Naive thymus-derived CD4-positive, alpha-beta T cell (primary cell): ENCODE measurements around the gene RXFP2. TPM values are rescaled to one million over a fixed set of nuclear protein-coding genes. Genes with fewer than 3 reads are reported as not detected.

Experiments used
- ATAC-seq: fragments of 150-1000 bp; cut with Tn5 transposase; 2 replicates; pipeline ENCODE4 v1.10.0; 2021; ENCODE audit warnings: mild to moderate bottlenecking, moderate library complexity
- CTCF ChIA-PET: fragments of 350-600 bp; sonication (Branson Sonifier 250); formaldehyde crosslinking; loops from one replicate; lab custom pipeline; 2021; ENCODE audit warnings: antibody characterized with exemption; lab: Charles Lee
- POLR2A ChIA-PET: fragments of 350-600 bp; sonication (Branson Sonifier 250); formaldehyde crosslinking; loops from one replicate; lab custom pipeline; 2021; ENCODE audit warnings: antibody characterized with exemption, inconsistent platforms; lab: Charles Lee
- DNase-seq, 9 donors: peaks; one replicate each; pipeline versions ENCODE4 v3.0.0 to v3.0.0-alpha.2; 2020 to 2022; ENCODE audit warnings: mixed read lengths in 1 of 9
- H3K27ac ChIP-seq: one replicate; pipeline ENCODE4 v1.7.0; 2013; ENCODE audit warnings: mild to moderate bottlenecking, low read depth, low read length, moderate library complexity
- H3K27me3 ChIP-seq, 2 donors: one replicate each; pipeline ENCODE4 v1.7.0; 2013; ENCODE audit warnings: low read length in 2 of 2, mild to moderate bottlenecking in 2 of 2, moderate library complexity in 2 of 2; ENCODE audit not compliant: control insufficient read depth in 2 of 2, insufficient read depth in 2 of 2
- H3K36me3 ChIP-seq, 3 experiments: 1 replicate in 2 of 3; 2 replicates in 1 of 3; pipeline ENCODE4 v1.7.0; 2013; ENCODE audit warnings: low read length in 3 of 3, mild to moderate bottlenecking in 3 of 3, moderate library complexity in 1 of 3; ENCODE audit not compliant: insufficient read depth in 3 of 3, control insufficient read depth in 2 of 3
- H3K4me1 ChIP-seq, 2 donors: one replicate each; pipeline ENCODE4 v1.7.0; 2013; ENCODE audit warnings: low read length in 2 of 2, mild to moderate bottlenecking in 2 of 2, moderate library complexity in 1 of 2; ENCODE audit not compliant: control insufficient read depth in 2 of 2, insufficient read depth in 2 of 2
- H3K4me3 ChIP-seq: 2 replicates; pipeline ENCODE4 v1.7.0; 2013; ENCODE audit warnings: mild to moderate bottlenecking, low read length
- H3K9me3 ChIP-seq, 3 experiments: 1 replicate in 2 of 3; 2 replicates in 1 of 3; pipeline ENCODE4 v1.7.0; 2013; ENCODE audit warnings: low read length in 3 of 3; ENCODE audit not compliant: control insufficient read depth in 2 of 3
- H3K27ac Mint-ChIP-seq, 9 donors: one replicate each; pipeline ENCODE4 v1.8.0; 2020 to 2022; ENCODE audit warnings: mixed read lengths in 9 of 9, mild to moderate bottlenecking in 8 of 9, moderate library complexity in 5 of 9, inconsistent platforms in 2 of 9
- H3K27me3 Mint-ChIP-seq, 5 donors: one replicate each; pipeline ENCODE4 v1.8.0; 2021 to 2022; ENCODE audit warnings: mixed read lengths in 5 of 5, mild to moderate bottlenecking in 1 of 5
- H3K36me3 Mint-ChIP-seq, 5 donors: one replicate each; pipeline ENCODE4 v1.8.0; 2020 to 2022; ENCODE audit warnings: mixed read lengths in 5 of 5, mild to moderate bottlenecking in 3 of 5, inconsistent platforms in 1 of 5
- H3K4me1 Mint-ChIP-seq, 7 donors: one replicate each; pipeline ENCODE4 v1.8.0; 2020 to 2022; ENCODE audit warnings: mixed read lengths in 7 of 7, mild to moderate bottlenecking in 3 of 7, inconsistent platforms in 1 of 7
- H3K4me3 Mint-ChIP-seq, 10 donors: one replicate each; pipeline ENCODE4 v1.8.0; 2020 to 2022; ENCODE audit warnings: mild to moderate bottlenecking in 10 of 10, mixed read lengths in 10 of 10, moderate library complexity in 6 of 10, inconsistent platforms in 2 of 10
- H3K9me3 Mint-ChIP-seq, 11 donors: one replicate each; pipeline ENCODE4 v1.8.0; 2020 to 2022; ENCODE audit warnings: mixed read lengths in 11 of 11, mild to moderate bottlenecking in 4 of 11, inconsistent platforms in 1 of 11, moderate library complexity in 1 of 11
- intact Hi-C, 2 donors: fragments of 100-400 bp; cut with micrococcal nuclease; formaldehyde crosslinking; loops; one replicate each; pipeline ENCODE4 v1.15.1; 2023
- polyA plus RNA-seq, 2 donors: library from polyadenylated mRNA; unstranded; fragments of 300-500 nt; fragmentation: Illumina TruSeq; gene quantifications; one replicate each; pipeline ENCODE4 v1.2.3, GENCODE V29; 2021
- total RNA-seq, 6 experiments: library from RNA in 5 of 6; stranded (reverse) in 5 of 6; gene quantifications; 1 replicate in 5 of 6; 2 replicates in 1 of 6; pipeline ENCODE4 v1.2.3 and lab custom pipeline; 2021 to 2026

The RXFP2 gene
- not detected for total RNA-seq
- polyA plus RNA-seq: not detected
- total RNA-seq (lab: John Stamatoyannopoulos, UW): not detected

GRCh38 chr13:31739226-31739625, at the start of gene RXFP2:
TSS of gene RXFP2 (plus strand) at chr13:31739526. CDS start at chr13:31739613, 87 bp downstream.
- ATAC-seq (no peak), DNase-seq (no peak)
- intact Hi-C loops: no loop called here
- POLR2A ChIA-PET: no interaction called here
- Histone ChIP-seq H3K4me3 (no peak within 1 kb of the TSS), H3K36me3 (no peaks in the 10 kb centered on the region), H3K4me1 (no peaks in the 10 kb centered on the region), H3K27me3 (no peaks in the 10 kb centered on the region), H3K27ac (no peak within 1 kb of the TSS), H3K9me3 (no peaks in the 10 kb centered on the region)
- no peaks in the 10 kb centered on the region for H3K36me3 Mint-ChIP-seq
- peaks cover 0 to 5% (median 3%) of the 10 kb centered on the region in 7 donors for H3K4me1 Mint-ChIP-seq
- CTCF ChIA-PET: no interaction called here
- no peak within 1 kb of the TSS for H3K27ac Mint-ChIP-seq
- H3K9me3 Mint-ChIP-seq: peaks cover 0 to 3% (median 0%) of the 10 kb centered on the region in 11 donors
- no peak within 1 kb of the TSS for H3K4me3 Mint-ChIP-seq
- peaks cover 7 to 17% (median 10%) of the 10 kb centered on the region in 5 donors for H3K27me3 Mint-ChIP-seq

DNA sequence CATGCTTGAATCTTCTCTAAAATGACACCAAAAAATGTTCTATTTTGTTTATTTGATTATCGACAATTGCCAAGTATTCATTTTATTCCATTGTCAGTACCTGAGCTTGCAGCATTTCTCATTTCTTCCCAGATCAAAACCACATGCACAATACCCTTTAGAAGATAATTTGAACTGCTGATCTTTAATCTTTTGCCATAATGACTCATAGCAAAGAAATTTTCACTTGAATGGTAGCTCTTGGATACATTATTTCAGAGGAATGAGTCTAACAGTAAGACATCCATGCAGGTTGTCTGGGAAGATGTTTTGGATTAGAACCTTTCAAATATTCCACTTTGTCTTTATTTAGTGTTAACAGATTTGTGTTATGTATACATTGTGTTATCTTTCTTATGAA, 42.0 kb upstream of the RXFP2 start:
- Histone ChIP-seq H3K9me3 (no peaks in the 10 kb centered on the region), H3K27ac (no peak overlapping the region), H3K36me3 (no peaks in the 10 kb centered on the region), H3K27me3 (no peaks in the 10 kb centered on the region), H3K4me1 (no peaks in the 10 kb centered on the region), H3K4me3 (no peak overlapping the region)
- POLR2A ChIA-PET: no interaction called here
- ATAC-seq (no peak), DNase-seq (no peak)
- H3K27me3 Mint-ChIP-seq: peaks cover 0 to 8% (median 0%) of the 10 kb centered on the region in 5 donors
- H3K27ac Mint-ChIP-seq: no peak overlapping the region
- no peak overlapping the region for H3K4me3 Mint-ChIP-seq
- CTCF ChIA-PET: interaction anchor here (0.6 kb wide), 1 partner anchor 151 kb away, joined by 3 read pairs; no protein-coding TSS in a partner anchor
- H3K4me1 Mint-ChIP-seq: no peaks in the 10 kb centered on the region
- intact Hi-C loops: no loop called here
- peaks cover 0 to 42% (median 11%) of the 10 kb centered on the region in 11 donors for H3K9me3 Mint-ChIP-seq
- no peaks in the 10 kb centered on the region for H3K36me3 Mint-ChIP-seq

GRCh38 chr13:31699650-31700049, 39.7 kb upstream of the RXFP2 start:
- no peak overlapping the region for H3K27ac Mint-ChIP-seq
- Histone ChIP-seq H3K4me3 (no peak overlapping the region), H3K27me3 (no peaks in the 10 kb centered on the region), H3K27ac (no peak overlapping the region), H3K4me1 (no peaks in the 10 kb centered on the region), H3K36me3 (no peaks in the 10 kb centered on the region), H3K9me3 (no peaks in the 10 kb centered on the region)
- CTCF ChIA-PET: no interaction called here
- H3K9me3 Mint-ChIP-seq: peaks cover 0 to 24% (median 4%) of the 10 kb centered on the region in 11 donors
- DNase-seq (no peak), ATAC-seq (no peak)
- intact Hi-C loops: no loop called here
- no peaks in the 10 kb centered on the region for H3K4me1 Mint-ChIP-seq
- no peaks in the 10 kb centered on the region for H3K36me3 Mint-ChIP-seq
- H3K4me3 Mint-ChIP-seq: no peak overlapping the region
- H3K27me3 Mint-ChIP-seq: peaks cover 0 to 9% (median 4%) of the 10 kb centered on the region in 5 donors
- POLR2A ChIA-PET: no interaction called here

GRCh38 chr13:31703780-31704179, 35.5 kb upstream of the RXFP2 start:
- no peaks in the 10 kb centered on the region for H3K36me3 Mint-ChIP-seq
- H3K36me3 ChIP-seq: no peaks in the 10 kb centered on the region
- no peak overlapping the region for H3K4me3 Mint-ChIP-seq
- no peak overlapping the region for H3K4me3 ChIP-seq
- no peaks in the 10 kb centered on the region for H3K9me3 ChIP-seq
- H3K27me3 Mint-ChIP-seq: peaks cover 5 to 14% (median 11%) of the 10 kb centered on the region in 5 donors
- DNase-seq (no peak), ATAC-seq (no peak)
- H3K4me1 Mint-ChIP-seq: no peaks in the 10 kb centered on the region
- POLR2A ChIA-PET: no interaction called here
- no peak overlapping the region for H3K27ac Mint-ChIP-seq
- peaks cover 0 to 6% (median 1%) of the 10 kb centered on the region in 11 donors for H3K9me3 Mint-ChIP-seq
- no peak overlapping the region for H3K27ac ChIP-seq
- H3K4me1 ChIP-seq: no peaks in the 10 kb centered on the region
- H3K27me3 ChIP-seq: no peaks in the 10 kb centered on the region
- intact Hi-C loops: no loop called here
- CTCF ChIA-PET: no interaction called here

GRCh38 chr13:31706105-31706504, 33.2 kb upstream of the RXFP2 start:
- Mint-ChIP-seq H3K27ac (no peak overlapping the region), H3K36me3 (peaks cover 0 to under 1% (median 0%) of the 10 kb centered on the region in 5 donors), H3K4me1 (no peaks in the 10 kb centered on the region), H3K9me3 (peaks cover 0 to 7% (median 0%) of the 10 kb centered on the region in 11 donors), H3K4me3 (no peak overlapping the region), H3K27me3 (peaks cover 5 to 14% (median 9%) of the 10 kb centered on the region in 5 donors)
- H3K36me3 ChIP-seq: no peaks in the 10 kb centered on the region
- H3K4me1 ChIP-seq: no peaks in the 10 kb centered on the region
- no peak for ATAC-seq
- H3K9me3 ChIP-seq: no peaks in the 10 kb centered on the region
- no peak overlapping the region for H3K4me3 ChIP-seq
- no peaks in the 10 kb centered on the region for H3K27me3 ChIP-seq
- no peak overlapping the region for H3K27ac ChIP-seq
- POLR2A ChIA-PET: no interaction called here
- CTCF ChIA-PET: no interaction called here
- intact Hi-C loops: no loop called here
- no peak for DNase-seq

DNA sequence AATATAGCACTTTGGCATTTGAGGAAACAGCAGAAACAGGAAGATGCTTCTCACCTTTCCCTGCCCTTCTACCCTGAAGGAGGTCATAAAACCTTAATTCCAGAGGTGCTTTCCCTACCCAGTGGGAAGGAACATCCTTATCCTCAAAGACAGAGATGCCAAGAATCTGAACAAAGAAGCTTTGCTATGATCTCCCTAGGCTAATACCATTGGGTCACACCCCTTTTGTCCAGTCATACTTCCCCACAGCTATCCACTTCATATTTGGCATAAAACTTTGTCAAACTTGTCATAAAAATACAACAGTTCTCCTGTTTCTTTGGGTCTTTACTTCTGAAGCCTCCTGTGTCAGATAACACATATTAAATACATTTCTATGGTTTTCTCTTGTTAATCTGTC, 21.7 kb upstream of the RXFP2 start:
- intact Hi-C loops: no loop called here
- H3K4me3 Mint-ChIP-seq: no peak overlapping the region
- peaks cover 0 to 8% (median 2%) of the 10 kb centered on the region in 11 donors for H3K9me3 Mint-ChIP-seq
- Histone ChIP-seq H3K27ac (no peak overlapping the region), H3K4me1 (no peaks in the 10 kb centered on the region), H3K4me3 (no peak overlapping the region), H3K36me3 (no peaks in the 10 kb centered on the region), H3K9me3 (no peaks in the 10 kb centered on the region), H3K27me3 (no peaks in the 10 kb centered on the region)
- ATAC-seq (no peak), DNase-seq (no peak)
- no peaks in the 10 kb centered on the region for H3K4me1 Mint-ChIP-seq
- H3K36me3 Mint-ChIP-seq: peaks cover 0 to 6% (median 0%) of the 10 kb centered on the region in 5 donors
- peaks cover 0 to 37% (median 28%) of the 10 kb centered on the region in 5 donors for H3K27me3 Mint-ChIP-seq
- no peak overlapping the region for H3K27ac Mint-ChIP-seq
- ChIA-PET POLR2A (no interaction called here), CTCF (no interaction called here)

- H3K4me3 ChIP-seq: no peak overlapping the region
- Mint-ChIP-seq H3K27ac (no peak overlapping the region), H3K4me1 (no peaks in the 10 kb centered on the region), H3K4me3 (no peak overlapping the region), H3K9me3 (peaks cover 0 to 5% (median 0%) of the 10 kb centered on the region in 11 donors), H3K27me3 (peaks cover 0 to 36% (median 30%) of the 10 kb centered on the region in 5 donors), H3K36me3 (peaks cover 0 to 6% (median 0%) of the 10 kb centered on the region in 5 donors)
- H3K4me1 ChIP-seq: no peaks in the 10 kb centered on the region
- POLR2A ChIA-PET: no interaction called here
- H3K36me3 ChIP-seq: no peaks in the 10 kb centered on the region
- H3K27me3 ChIP-seq: no peaks in the 10 kb centered on the region
- no peaks in the 10 kb centered on the region for H3K9me3 ChIP-seq
- DNase-seq (no peak), ATAC-seq (no peak)
- intact Hi-C loops: no loop called here
- CTCF ChIA-PET: no interaction called here
- no peak overlapping the region for H3K27ac ChIP-seq
These were observed 20.1 kb upstream of the RXFP2 start for GRCh38 chr13:31719214-31719613.
